ENCODE data around the gene ACOT6. TPM values are rescaled to one million over a fixed set of nuclear protein-coding genes. Genes with fewer than 3 reads are reported as not detected.
"Not testable (repeated sequence)": the region's sequence is repeated elsewhere in the genome, so short reads cannot be mapped to it uniquely, and the experiment has no call there.

The ACOT6 gene, protein sequence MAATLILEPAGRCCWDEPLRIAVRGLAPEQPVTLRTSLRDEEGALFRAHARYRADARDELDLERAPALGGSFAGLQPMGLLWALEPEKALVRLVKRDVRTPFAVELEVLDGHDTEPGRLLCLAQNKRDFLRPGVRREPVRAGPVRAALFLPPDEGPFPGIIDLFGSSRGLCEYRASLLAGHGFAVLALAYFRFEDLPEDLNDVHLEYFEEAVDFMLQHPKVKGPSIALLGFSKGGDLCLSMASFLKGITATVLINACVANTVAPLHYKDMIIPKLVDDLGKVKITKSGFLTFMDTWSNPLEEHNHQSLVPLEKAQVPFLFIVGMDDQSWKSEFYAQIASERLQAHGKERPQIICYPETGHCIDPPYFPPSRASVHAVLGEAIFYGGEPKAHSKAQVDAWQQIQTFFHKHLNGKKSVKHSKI
- total RNA-seq (1 to 10 TPM in 1 of 2 donors, under 1 TPM in 1; 0.94 to 1.2 TPM), polyA plus RNA-seq (ENCODE audit: insufficient read depth, low read depth, low replicate concordance) (0.57 TPM)
- long read RNA-seq, donor 1 = 0 reads
- long read RNA-seq, donor 2 = 0 reads

DNA sequence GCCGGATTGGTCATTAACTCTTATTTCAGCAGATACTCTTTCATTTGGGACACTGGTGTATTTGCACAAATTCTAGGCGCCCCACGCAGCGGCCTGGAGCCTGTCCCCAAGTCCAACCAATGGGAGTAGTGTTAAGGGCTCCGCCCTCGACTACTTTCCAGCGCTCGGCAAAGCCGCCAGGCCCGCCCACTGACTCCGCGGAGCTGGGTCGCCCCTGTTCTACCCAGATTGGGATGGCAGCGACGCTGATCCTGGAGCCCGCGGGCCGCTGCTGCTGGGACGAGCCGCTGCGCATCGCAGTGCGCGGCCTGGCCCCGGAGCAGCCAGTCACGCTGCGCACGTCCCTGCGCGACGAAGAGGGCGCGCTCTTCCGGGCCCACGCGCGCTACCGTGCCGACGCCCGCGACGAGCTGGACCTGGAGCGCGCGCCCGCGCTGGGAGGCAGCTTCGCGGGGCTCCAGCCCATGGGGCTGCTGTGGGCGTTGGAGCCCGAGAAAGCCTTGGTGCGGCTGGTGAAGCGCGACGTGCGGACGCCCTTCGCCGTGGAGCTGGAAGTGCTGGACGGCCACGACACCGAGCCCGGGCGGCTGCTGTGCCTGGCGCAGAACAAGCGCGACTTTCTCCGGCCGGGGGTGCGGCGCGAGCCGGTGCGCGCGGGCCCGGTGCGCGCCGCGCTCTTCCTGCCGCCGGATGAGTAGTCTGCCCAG is at the start of gene ACOT6:
ACOT6 (plus strand) TSS at position 179 of the 707 bp plus-strand sequence; CDS start at position 234, 55 bp downstream.
- 0% methylated on average over 8 to 39 of the region's 84 CpGs for WGBS, 2 donors
- DNase-seq = peak; percentile 82
- Histone ChIP-seq H3K27me3 (no peaks in the 10 kb centered on the region), H3K36me3 (ENCODE audit: low read depth, missing control alignments) (no peaks in the 10 kb centered on the region), H3K4me3 (peak within 1 kb of the TSS; percentile 67 to 69), H3K9me3 (no peaks in the 10 kb centered on the region), H3K4me1 (peaks cover 7% of the 10 kb centered on the region), H3K27ac (peak within 1 kb of the TSS; percentile 86 to 91)
- no peak for TF ChIP-seq POLR2A (IDR thresholded peaks at IDR 0.05)
- TF ChIP-seq, protein P1, sequence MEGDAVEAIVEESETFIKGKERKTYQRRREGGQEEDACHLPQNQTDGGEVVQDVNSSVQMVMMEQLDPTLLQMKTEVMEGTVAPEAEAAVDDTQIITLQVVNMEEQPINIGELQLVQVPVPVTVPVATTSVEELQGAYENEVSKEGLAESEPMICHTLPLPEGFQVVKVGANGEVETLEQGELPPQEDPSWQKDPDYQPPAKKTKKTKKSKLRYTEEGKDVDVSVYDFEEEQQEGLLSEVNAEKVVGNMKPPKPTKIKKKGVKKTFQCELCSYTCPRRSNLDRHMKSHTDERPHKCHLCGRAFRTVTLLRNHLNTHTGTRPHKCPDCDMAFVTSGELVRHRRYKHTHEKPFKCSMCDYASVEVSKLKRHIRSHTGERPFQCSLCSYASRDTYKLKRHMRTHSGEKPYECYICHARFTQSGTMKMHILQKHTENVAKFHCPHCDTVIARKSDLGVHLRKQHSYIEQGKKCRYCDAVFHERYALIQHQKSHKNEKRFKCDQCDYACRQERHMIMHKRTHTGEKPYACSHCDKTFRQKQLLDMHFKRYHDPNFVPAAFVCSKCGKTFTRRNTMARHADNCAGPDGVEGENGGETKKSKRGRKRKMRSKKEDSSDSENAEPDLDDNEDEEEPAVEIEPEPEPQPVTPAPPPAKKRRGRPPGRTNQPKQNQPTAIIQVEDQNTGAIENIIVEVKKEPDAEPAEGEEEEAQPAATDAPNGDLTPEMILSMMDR (IDR thresholded peaks at IDR 0.05) = no peak
- intact Hi-C loops (cut with DNase I; ENCODE audit: low total_unique reads) = no loop called here

DNA sequence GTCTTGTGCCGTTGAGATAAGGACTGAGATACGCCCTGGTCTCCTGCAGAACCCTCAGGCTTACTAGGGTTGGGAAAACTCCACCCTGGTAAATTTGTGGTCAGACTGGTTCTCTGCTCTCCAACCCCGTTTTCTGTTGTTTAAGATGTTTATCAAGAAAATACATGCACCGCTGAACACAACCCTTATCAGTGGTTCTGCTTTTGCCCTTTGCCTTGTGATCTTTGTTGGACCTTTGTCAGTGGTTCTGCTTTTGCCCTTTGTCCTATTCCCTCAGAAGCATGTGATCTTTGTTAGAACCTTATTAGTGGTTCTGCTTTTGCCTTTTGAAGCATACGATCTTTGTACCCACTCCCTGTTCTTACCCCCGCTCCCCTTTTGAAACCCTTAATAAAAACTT is 49.6 kb upstream of the ACOT6 start:
- 89 to 100% methylated on average over 6 of the region's 6 CpGs for WGBS, 2 donors
- H3K4me3 ChIP-seq; DNase-seq; H3K27me3 ChIP-seq; H3K27ac ChIP-seq; H3K9me3 ChIP-seq; H3K4me1 ChIP-seq; H3K36me3 ChIP-seq (ENCODE audit: low read depth, missing control alignments); intact Hi-C loops (cut with DNase I; ENCODE audit: low total_unique reads): not testable (repeated sequence)

DNA sequence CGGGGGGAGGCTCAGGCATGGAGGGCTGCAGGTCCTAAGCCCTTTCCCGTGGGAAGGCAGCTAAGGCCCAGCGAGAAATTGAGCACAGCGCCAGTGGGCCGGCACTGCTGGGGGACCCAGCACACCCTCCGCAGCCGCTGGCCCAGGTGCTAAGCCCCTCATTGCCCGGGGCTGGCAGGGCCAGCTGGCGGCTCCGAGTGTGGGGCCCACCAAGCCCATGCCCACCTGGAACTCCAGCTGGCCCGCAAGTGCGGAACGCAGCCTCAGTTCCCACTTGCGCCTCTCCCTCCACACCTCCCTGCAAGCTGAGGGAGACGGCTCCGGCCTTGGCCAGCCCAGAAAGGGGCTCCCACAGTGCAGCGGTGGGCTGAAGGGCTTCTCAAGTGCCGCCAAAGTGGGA is 45.9 kb upstream of the ACOT6 start:
- DNase-seq; H3K9me3 ChIP-seq; H3K4me3 ChIP-seq; H3K27ac ChIP-seq; H3K27me3 ChIP-seq; H3K36me3 ChIP-seq (ENCODE audit: low read depth, missing control alignments); H3K4me1 ChIP-seq; intact Hi-C loops (cut with DNase I; ENCODE audit: low total_unique reads): not testable (repeated sequence)
- WGBS, 2 donors = 100% methylated on average over 4 of the region's 18 CpGs; no CpG with 5 or more reads in 1 of the 2 donors

DNA sequence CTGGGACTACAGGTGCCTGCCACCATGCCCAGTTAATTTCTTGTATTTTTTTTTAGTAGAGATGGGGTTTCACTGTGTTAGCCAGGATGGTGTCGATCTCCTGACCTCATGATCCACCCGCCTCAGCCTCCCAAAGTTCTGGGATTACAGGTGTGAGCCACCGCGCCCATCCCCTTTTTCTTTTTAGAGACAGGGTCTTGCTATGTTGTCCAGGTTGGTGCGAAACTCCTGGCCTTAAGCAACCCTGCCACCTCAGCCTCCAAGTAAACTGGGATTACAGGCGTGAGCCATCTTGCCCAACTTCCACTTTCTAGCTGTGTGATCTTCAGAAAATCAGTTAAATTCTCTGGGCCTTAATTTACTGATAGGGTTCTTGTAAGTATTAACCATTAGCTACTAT is 45.4 kb upstream of the ACOT6 start:
- H3K27ac ChIP-seq; intact Hi-C loops (cut with DNase I; ENCODE audit: low total_unique reads); H3K4me3 ChIP-seq; DNase-seq; H3K9me3 ChIP-seq; H3K36me3 ChIP-seq (ENCODE audit: low read depth, missing control alignments); H3K4me1 ChIP-seq; H3K27me3 ChIP-seq: not testable (repeated sequence)
- WGBS, 2 donors = 83 to 93% methylated on average over 6 of the region's 6 CpGs

DNA sequence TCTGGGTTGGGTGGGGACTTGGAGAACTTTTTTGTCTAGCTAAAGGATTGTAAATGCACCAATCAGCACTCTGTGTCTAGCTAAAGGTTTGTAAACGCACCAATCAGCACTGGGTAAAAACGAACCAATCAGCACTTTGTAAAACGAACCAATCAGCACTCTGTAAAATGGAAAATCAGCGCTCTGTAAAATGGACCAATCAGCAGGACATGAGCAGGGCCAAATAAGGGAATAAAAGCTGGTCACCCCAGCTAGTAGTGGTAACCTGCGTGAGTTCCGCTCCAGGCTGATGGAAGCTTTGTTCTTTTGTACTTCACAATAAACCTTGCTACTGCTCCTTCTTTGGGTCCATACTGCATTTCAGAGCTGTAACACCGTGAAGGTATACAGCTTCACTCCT is 45.0 kb upstream of the ACOT6 start:
- H3K4me3 ChIP-seq = no peak overlapping the region
- no peak for TF ChIP-seq POLR2A (IDR thresholded peaks at IDR 0.05)
- TF ChIP-seq, protein P1 (IDR thresholded peaks at IDR 0.05) = no peak
- DNase-seq = no peak
- no peak overlapping the region for H3K27ac ChIP-seq
- H3K36me3 ChIP-seq (ENCODE audit: low read depth, missing control alignments) = no peaks in the 10 kb centered on the region
- 78 to 86% methylated on average over 7 of the region's 7 CpGs for WGBS, 2 donors
- no peaks in the 10 kb centered on the region for H3K4me1 ChIP-seq
- H3K9me3 ChIP-seq = no peaks in the 10 kb centered on the region
- intact Hi-C loops (cut with DNase I; ENCODE audit: low total_unique reads) = no loop called here
- H3K27me3 ChIP-seq = no peaks in the 10 kb centered on the region
